Stimulated activated naive CD8-positive, alpha-beta T cell treated with anti-CD3 and anti-CD28 coated beads, Interleukin-15, Interleukin-2, amounts not matched to agents 100 ng/mL and 50 ng/mL, for 24 hours (primary cell): ENCODE measurements around the gene HDDC2.

Source experiments
- H3K27ac Mint-ChIP-seq: one replicate; pipeline ENCODE4 v1.8.0; 2021; ENCODE audit warnings: mild to moderate bottlenecking, mixed read lengths
- H3K27me3 Mint-ChIP-seq: one replicate; pipeline ENCODE4 v1.8.0; 2021; ENCODE audit warnings: mixed read lengths
- H3K36me3 Mint-ChIP-seq: one replicate; pipeline ENCODE4 v1.8.0; 2021; ENCODE audit warnings: low read depth, mixed read lengths
- H3K4me1 Mint-ChIP-seq: one replicate; pipeline ENCODE4 v1.8.0; 2021; ENCODE audit warnings: low read depth, mixed read lengths
- H3K4me3 Mint-ChIP-seq: one replicate; pipeline ENCODE4 v1.8.0; 2021; ENCODE audit warnings: mild to moderate bottlenecking, mixed read lengths
- H3K9me3 Mint-ChIP-seq: one replicate; pipeline ENCODE4 v1.8.0; 2021; ENCODE audit warnings: mixed read lengths

HDDC2 gene

GRCh38 chr6:125269328-125269985 is 32.3 kb downstream of the HDDC2 start:
- H3K4me3 Mint-ChIP-seq = no peak overlapping the region
- H3K27me3 Mint-ChIP-seq = no peaks in the 10 kb centered on the region
- no peaks in the 10 kb centered on the region for H3K4me1 Mint-ChIP-seq
- no peaks in the 10 kb centered on the region for H3K9me3 Mint-ChIP-seq
- H3K36me3 Mint-ChIP-seq = peaks cover 29% of the 10 kb centered on the region
- no peak overlapping the region for H3K27ac Mint-ChIP-seq

- no peaks in the 10 kb centered on the region for H3K27me3 Mint-ChIP-seq
Observed at GRCh38 chr6:125268765-125269164, 33.0 kb downstream of the HDDC2 start.

GRCh38 chr6:125267806-125268523 is 33.8 kb downstream of the HDDC2 start:
- no peaks in the 10 kb centered on the region for H3K9me3 Mint-ChIP-seq

More at GRCh38 chr6:125268765-125269164, 33.0 kb downstream of the HDDC2 start:
- Mint-ChIP-seq H3K4me1 (no peaks in the 10 kb centered on the region), H3K27ac (no peak overlapping the region), H3K4me3 (no peak overlapping the region), H3K36me3 (peaks cover 22% of the 10 kb centered on the region), H3K9me3 (no peaks in the 10 kb centered on the region)

GRCh38 chr6:125264476-125264875 is 37.3 kb downstream of the HDDC2 start:
- no peaks in the 10 kb centered on the region for H3K27me3 Mint-ChIP-seq
- peaks cover 3% of the 10 kb centered on the region for H3K36me3 Mint-ChIP-seq
- H3K4me1 Mint-ChIP-seq = no peaks in the 10 kb centered on the region
- H3K9me3 Mint-ChIP-seq = no peaks in the 10 kb centered on the region
- no peak overlapping the region for H3K27ac Mint-ChIP-seq
- H3K4me3 Mint-ChIP-seq = no peak overlapping the region

More at GRCh38 chr6:125267806-125268523, 33.8 kb downstream of the HDDC2 start:
- no peaks in the 10 kb centered on the region for H3K27me3 Mint-ChIP-seq
- peaks cover 14% of the 10 kb centered on the region for H3K36me3 Mint-ChIP-seq
- H3K4me3 Mint-ChIP-seq = no peak overlapping the region
- no peak overlapping the region for H3K27ac Mint-ChIP-seq
- no peaks in the 10 kb centered on the region for H3K4me1 Mint-ChIP-seq

- no peaks in the 10 kb centered on the region for H3K4me1 Mint-ChIP-seq
Observed at GRCh38 chr6:125262016-125263013, 39.5 kb downstream of the HDDC2 start.

GRCh38 chr6:125259354-125259736 is 42.4 kb downstream of the HDDC2 start:
- no peak overlapping the region for H3K27ac Mint-ChIP-seq
- H3K4me3 Mint-ChIP-seq = no peak overlapping the region
- H3K27me3 Mint-ChIP-seq = no peaks in the 10 kb centered on the region
- no peaks in the 10 kb centered on the region for H3K9me3 Mint-ChIP-seq
- no peaks in the 10 kb centered on the region for H3K4me1 Mint-ChIP-seq
- no peaks in the 10 kb centered on the region for H3K36me3 Mint-ChIP-seq

More at GRCh38 chr6:125262016-125263013, 39.5 kb downstream of the HDDC2 start:
- Mint-ChIP-seq H3K36me3 (peaks cover 3% of the 10 kb centered on the region), H3K9me3 (no peaks in the 10 kb centered on the region), H3K27me3 (no peaks in the 10 kb centered on the region), H3K27ac (no peak overlapping the region), H3K4me3 (no peak overlapping the region)

GRCh38 chr6:125258651-125259353 is 43.0 kb downstream of the HDDC2 start:
- Mint-ChIP-seq H3K36me3 (no peaks in the 10 kb centered on the region), H3K4me1 (no peaks in the 10 kb centered on the region), H3K4me3 (no peak overlapping the region), H3K27ac (no peak overlapping the region), H3K27me3 (no peaks in the 10 kb centered on the region), H3K9me3 (no peaks in the 10 kb centered on the region)

- no peaks in the 10 kb centered on the region for H3K27me3 Mint-ChIP-seq
- H3K4me1 Mint-ChIP-seq = no peaks in the 10 kb centered on the region
- H3K4me3 Mint-ChIP-seq = no peak overlapping the region
- no peaks in the 10 kb centered on the region for H3K36me3 Mint-ChIP-seq
- H3K9me3 Mint-ChIP-seq = no peaks in the 10 kb centered on the region
- H3K27ac Mint-ChIP-seq = no peak overlapping the region
Observed at GRCh38 chr6:125257351-125257750, 44.4 kb downstream of the HDDC2 start.

GRCh38 chr6:125255201-125255600 is 46.6 kb downstream of the HDDC2 start:
- H3K4me3 Mint-ChIP-seq = no peak overlapping the region
- no peaks in the 10 kb centered on the region for H3K27me3 Mint-ChIP-seq
- H3K27ac Mint-ChIP-seq = no peak overlapping the region
- no peaks in the 10 kb centered on the region for H3K36me3 Mint-ChIP-seq
- H3K4me1 Mint-ChIP-seq = no peaks in the 10 kb centered on the region
- no peaks in the 10 kb centered on the region for H3K9me3 Mint-ChIP-seq

GRCh38 chr6:125254321-125254720 is 47.4 kb downstream of the HDDC2 start:
- H3K36me3 Mint-ChIP-seq = no peaks in the 10 kb centered on the region
- H3K9me3 Mint-ChIP-seq = no peaks in the 10 kb centered on the region
- no peak overlapping the region for H3K4me3 Mint-ChIP-seq
- no peak overlapping the region for H3K27ac Mint-ChIP-seq
- no peaks in the 10 kb centered on the region for H3K4me1 Mint-ChIP-seq
- no peaks in the 10 kb centered on the region for H3K27me3 Mint-ChIP-seq

GRCh38 chr6:125253881-125254280 is 47.9 kb downstream of the HDDC2 start:
- no peak overlapping the region for H3K4me3 Mint-ChIP-seq
- no peaks in the 10 kb centered on the region for H3K4me1 Mint-ChIP-seq
- H3K36me3 Mint-ChIP-seq = no peaks in the 10 kb centered on the region
- H3K27ac Mint-ChIP-seq = no peak overlapping the region
- no peaks in the 10 kb centered on the region for H3K27me3 Mint-ChIP-seq
- no peaks in the 10 kb centered on the region for H3K9me3 Mint-ChIP-seq

- peaks cover 4% of the 10 kb centered on the region for H3K27me3 Mint-ChIP-seq
- no peaks in the 10 kb centered on the region for H3K9me3 Mint-ChIP-seq
- H3K4me1 Mint-ChIP-seq = no peaks in the 10 kb centered on the region
- H3K4me3 Mint-ChIP-seq = no peak overlapping the region
- no peaks in the 10 kb centered on the region for H3K36me3 Mint-ChIP-seq
- H3K27ac Mint-ChIP-seq = no peak overlapping the region
Observed at GRCh38 chr6:125252891-125253290, 48.9 kb downstream of the HDDC2 start.

GRCh38 chr6:125251516-125252220 is 50.1 kb downstream of the HDDC2 start:
- H3K4me3 Mint-ChIP-seq = no peak overlapping the region
- peaks cover 6% of the 10 kb centered on the region for H3K27me3 Mint-ChIP-seq
- H3K36me3 Mint-ChIP-seq = no peaks in the 10 kb centered on the region
- no peaks in the 10 kb centered on the region for H3K9me3 Mint-ChIP-seq
- H3K27ac Mint-ChIP-seq = no peak overlapping the region
- no peaks in the 10 kb centered on the region for H3K4me1 Mint-ChIP-seq

GRCh38 chr6:125250511-125250910 is 51.3 kb downstream of the HDDC2 start:
- peaks cover 18% of the 10 kb centered on the region for H3K27me3 Mint-ChIP-seq
- no peak overlapping the region for H3K4me3 Mint-ChIP-seq
- no peaks in the 10 kb centered on the region for H3K9me3 Mint-ChIP-seq
- no peaks in the 10 kb centered on the region for H3K4me1 Mint-ChIP-seq
- H3K27ac Mint-ChIP-seq = no peak overlapping the region
- no peaks in the 10 kb centered on the region for H3K36me3 Mint-ChIP-seq
